ENCODE results near the gene BCL7C.

BCL7C gene

DNA sequence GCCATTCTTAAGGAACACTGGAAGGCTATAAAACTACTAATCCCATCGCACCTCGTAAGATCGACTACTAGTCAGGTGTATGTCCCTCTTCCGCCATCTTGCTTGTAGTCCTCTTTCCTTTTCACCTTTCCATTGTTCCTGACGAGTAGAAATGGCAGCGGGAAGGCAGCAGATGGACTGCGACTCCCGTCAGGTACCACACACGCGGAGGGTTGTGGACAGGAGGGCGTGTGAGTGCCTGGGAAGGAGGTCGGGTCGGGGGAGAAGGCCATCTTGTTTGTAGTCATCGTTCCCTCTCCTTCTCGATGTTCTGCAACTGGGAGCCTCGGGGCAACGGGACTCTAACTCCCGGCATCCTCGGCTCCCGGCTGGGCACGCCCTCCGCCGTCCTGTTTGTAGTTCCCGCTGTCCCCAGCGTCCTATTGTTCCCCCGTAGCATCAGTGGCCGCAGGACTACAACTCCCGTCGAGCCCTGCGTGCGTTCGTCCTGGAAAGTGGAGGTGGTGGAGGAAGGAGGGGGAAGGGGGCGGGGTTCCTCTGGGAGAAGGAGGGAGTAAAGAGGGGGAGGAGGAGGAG lies 29.2 kb upstream of the BCL7C start:
- peak; percentile 86 to 92 for DNase-seq (ENCODE audit: extremely low read depth in 1 of 2, low read depth in 1 of 2)

DNA sequence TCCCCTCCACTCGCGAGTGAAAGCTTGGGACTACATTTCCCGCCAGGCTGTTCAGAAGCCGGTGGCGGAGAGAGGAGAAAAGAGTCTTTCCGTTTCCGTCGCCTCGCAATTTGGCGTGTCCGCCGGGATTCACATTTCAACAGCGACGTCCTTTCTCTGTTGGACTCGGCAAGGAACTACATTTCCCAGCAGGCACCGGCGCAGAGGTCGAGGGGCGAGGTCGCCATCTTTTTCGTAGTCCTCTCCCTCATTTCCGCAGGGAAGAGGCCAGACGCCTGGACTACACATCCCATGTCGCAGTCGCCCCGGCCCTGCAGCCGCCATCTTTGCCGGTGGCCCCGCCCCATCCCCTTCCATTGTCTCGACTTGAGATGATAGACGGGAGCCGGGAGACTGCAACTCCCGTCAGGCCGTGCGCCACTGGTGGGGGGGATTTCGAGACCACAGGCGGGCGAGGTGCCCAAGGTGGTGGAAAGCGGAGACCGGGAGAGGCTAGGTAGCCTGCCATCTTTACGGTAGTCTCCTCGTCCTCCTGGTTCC lies 28.6 kb upstream of the BCL7C start:
- peak; percentile 96 to 98 for DNase-seq (ENCODE audit: extremely low read depth in 1 of 2, low read depth in 1 of 2)

DNA sequence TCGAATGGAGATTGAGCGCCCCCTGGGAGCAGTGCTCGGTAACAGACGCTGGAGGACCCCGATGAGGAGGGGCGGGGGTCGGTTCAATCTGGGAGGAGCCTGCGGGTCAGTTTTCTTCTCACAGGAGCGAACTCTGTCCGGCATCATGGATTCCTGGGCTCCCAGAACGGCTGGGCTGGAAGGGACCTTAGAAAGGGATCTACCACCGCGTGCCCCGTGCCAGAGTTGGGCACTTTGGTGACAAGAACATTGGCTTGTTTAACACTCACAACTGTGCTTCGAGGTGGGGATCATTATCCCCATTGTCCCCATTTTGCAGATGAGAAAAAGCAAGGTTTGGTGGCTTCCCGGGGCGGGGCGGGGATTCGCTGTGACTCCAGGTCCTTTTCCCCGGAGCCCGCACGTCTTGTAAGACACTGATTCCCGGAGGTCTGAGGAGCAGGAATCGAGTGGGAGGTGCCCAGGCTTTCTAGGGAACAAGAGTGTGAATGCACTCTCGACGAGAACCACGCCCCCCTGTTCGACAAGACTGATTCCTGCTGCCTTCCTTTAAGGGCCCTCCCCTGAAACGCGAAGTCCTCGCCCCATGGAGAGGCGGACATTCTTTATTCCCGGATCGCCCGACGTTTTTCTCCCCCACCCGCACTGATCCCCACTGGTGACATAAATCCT lies 28.0 kb upstream of the BCL7C start:
- peak; percentile 74 to 79 for DNase-seq (ENCODE audit: extremely low read depth in 1 of 2, low read depth in 1 of 2)

DNA sequence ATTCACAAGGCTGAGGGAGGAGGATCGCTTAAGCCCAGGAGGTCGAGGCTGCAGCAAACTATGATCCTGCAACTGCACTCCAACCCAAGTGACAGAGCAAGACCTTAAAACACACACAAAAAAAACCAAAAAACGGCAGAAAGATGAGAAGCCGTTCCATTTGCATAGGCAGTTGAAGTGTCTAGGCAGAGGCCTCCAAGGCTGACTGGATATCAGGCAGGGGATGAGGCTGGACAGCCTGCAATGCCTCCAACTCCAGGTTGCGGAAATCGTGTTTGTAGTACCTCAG lies 27.5 kb upstream of the BCL7C start:
- no peak for DNase-seq (ENCODE audit: extremely low read depth in 1 of 2, low read depth in 1 of 2)

DNA sequence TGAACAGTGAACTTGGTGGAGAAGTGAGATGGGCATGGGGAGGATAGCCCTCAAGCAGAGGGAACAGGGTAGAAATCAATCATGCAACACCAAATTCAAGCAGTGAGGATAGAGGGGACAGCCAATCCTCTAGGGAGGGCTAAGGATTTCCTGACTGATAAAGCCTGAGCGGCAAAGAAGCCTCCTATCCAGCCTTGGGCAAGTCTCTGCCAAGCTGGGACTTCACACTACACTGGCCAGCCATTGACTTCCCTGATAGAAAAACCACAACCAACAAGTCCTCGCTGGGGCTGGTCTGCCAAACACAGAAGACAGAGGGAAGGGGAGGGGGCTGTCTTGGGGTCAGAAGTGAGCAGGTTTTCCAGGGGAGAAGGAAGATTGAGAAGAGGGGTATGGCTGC lies 27.0 kb upstream of the BCL7C start:
- no peak for DNase-seq (ENCODE audit: extremely low read depth in 1 of 2, low read depth in 1 of 2)

DNA sequence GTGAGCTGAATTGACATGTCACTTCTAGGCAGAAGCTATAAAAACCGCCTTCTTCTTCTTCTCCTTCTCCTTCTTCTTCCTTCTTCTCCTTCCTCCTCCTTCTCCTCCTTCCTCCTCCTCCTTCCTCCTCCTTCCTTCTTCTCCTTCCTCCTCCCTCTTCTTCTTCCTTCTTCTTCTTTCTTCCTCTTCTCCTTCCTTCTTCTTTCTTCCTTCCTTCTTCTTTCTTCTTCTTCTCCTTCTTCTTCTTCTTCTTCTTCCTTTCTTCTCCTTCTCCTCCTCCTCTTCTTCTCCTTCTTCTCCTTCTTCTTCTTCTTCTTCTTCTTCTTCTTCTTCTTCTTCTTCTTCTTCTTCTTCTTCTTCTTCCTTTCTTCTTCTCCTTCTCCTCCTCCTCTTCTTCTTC lies 24.7 kb upstream of the BCL7C start:
- no peak for DNase-seq (ENCODE audit: extremely low read depth in 1 of 2, low read depth in 1 of 2)

DNA sequence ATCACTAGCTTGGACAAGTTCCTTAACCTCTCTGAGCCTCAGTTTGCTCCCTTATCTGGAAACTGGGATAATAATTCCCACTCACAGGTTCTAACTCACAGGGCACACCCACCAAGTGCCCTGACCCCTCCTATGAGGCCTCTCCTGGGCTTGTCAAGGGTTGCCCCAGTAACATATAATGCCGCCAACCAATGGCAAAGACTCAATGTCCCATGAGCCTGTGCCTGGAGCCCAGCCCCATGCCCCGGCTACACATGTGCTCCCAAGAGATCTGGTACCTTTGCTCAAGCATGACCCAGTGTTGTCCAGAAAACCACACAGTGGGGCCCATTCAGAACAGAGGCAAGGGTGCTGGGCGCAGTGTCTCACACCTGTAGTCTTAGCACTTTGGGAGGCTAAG lies 21.0 kb upstream of the BCL7C start:
- no peak for DNase-seq (ENCODE audit: extremely low read depth in 1 of 2, low read depth in 1 of 2)

DNA sequence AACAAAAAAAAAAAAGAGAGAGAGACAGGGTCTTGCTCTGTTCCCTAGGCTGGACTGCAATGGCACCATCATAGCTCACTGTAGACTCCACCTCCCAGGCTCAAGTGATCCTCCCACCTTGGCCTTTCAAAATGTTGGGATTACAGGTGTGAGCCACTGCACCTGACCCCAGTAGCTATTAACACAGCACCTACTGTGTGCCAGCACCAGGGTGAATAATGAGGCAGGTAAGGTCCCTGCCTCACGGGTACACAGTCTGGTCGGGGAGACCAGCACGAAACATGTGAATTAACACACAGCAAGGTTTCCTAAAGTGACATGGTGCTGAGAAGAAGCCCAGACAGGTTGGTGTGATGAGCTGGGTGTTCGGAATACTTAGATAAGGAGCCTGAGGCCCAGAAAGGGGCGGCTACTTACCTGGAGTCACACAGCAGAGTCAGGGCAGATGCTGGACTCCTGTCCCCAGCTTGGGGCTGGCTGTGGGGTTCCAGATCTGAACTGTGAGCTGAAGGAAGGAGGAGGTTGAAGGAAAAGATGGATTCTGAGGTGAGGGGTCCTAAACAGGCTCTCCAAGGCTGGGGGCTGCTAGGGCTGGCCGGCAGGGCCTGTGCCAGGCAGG lies 19.0 kb upstream of the BCL7C start:
- DNase-seq (ENCODE audit: extremely low read depth in 1 of 2, low read depth in 1 of 2): no peak

DNA sequence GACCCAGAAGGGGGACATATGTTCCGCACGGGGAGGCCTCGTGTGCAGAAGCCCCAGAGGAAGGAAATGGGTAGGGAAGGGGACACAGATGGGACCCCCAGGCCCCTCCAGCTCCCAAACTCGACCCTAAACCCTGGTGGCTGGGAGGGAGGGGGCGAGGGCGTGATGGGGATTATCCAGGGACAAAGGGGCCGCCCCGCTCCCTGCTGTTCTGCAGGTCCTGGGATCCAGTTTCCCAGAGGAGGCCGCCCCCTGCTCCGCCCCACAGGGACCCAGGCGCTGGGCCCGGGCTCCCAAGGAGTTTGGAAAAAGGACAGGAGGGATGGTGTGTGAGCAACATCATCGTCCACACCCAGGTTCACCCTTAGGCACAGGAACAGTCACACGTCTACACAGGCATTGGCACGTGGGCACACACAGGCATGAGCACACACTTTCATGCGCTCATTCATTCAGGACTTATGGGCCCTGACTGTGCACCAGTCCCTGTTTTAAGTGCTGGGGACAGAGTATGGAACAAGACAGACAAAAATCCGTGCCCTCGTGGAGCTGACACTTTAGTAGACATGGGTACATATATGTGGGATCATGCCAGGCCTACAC lies 16.7 kb upstream of the BCL7C start:
- no peak for DNase-seq (ENCODE audit: extremely low read depth in 1 of 2, low read depth in 1 of 2)

DNA sequence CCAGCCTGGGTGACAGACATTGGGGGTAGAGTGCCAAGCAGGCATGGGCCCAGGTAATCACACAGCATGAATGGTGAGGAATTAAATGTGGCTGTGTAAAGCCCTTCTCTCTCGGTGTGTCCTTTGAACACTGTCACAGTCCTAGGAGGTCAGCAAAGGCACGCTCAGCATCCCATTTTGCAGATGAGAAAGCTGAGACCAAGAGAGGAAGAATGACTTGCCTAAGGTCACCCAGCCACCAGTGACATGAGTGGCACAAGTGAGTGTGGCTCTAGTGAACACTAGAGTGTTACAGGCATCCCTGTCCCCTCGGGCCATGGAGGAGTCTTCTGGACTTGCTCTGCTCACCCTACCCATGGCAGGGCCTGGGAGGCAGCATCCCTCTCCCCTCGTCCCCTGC lies 13.2 kb upstream of the BCL7C start:
- no peak for DNase-seq (ENCODE audit: extremely low read depth in 1 of 2, low read depth in 1 of 2)

DNA sequence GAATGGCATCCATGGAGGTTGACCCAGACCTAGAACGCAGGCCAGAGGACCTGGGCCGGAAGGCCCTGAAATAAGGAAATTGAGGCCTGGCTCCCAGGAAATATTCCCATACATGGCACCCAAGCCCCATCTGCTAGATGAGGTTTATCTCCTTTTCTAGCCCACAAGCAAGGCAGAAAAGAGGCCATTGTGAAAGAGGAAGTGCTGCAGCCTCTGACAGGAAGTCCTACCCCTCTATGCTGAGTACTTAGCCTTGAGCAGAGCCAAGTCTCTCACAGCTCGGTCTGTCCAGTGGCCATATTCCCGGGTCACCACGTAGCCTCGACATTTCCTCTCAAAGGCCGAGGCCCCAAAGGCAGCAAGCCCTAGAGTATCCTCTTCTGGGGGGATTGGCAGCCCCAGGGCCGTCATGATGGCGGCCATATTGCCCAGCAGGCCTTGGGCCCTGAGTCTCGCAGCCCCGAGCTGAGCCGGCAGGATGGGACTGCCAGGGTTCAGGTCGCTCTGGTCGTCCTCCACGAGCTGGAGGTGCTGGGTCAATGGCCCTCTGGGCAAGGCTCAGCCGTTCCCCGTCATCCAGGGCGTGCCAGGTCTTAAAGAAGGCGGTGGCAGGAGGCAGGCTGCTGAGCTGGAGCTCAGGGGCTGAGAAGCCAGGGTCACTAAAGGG lies 10.4 kb upstream of the BCL7C start:
- no peak for DNase-seq (ENCODE audit: extremely low read depth in 1 of 2, low read depth in 1 of 2)

DNA sequence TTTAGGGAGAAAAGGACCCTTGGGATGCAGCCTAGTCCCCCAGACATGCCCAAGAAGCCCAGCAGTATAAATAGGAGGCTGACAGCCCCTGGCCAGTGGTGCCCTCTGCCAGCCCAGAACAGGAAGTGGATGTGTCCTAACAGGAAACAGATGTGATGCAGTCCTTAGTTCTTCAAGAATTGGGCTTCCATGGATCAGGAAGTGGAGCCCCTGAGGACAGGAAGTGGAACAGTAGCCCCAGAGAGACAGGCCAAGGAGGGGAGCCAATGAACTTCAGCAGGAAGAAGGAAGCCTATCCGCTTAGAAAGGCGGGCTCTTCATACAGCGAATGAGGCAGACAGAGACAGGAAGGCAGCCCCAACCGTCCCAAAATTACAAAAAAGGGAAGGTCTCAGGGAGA lies 9.7 kb upstream of the BCL7C start:
- DNase-seq (ENCODE audit: extremely low read depth in 1 of 2, low read depth in 1 of 2): no peak

DNA sequence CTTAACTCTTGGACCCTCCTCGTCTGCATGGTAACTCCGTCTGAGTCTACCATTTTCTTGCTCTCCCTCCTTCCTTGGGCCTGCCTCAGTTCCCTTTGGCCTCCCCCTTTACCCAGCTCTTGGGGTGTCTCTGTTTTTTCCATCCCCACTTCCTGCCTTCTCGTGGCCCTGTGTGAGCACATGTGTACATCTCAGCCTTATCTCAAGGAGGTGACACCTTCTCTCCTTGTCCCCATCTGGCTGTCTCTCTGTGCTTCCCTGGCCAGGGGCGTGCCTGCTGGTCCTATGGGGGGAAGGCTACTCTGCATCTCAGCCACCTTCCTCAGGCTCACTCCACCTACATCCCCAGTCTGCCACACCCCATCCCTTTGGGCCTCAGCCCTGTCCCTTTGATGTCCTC lies 9.1 kb upstream of the BCL7C start:
- no peak for DNase-seq (ENCODE audit: extremely low read depth in 1 of 2, low read depth in 1 of 2)

DNA sequence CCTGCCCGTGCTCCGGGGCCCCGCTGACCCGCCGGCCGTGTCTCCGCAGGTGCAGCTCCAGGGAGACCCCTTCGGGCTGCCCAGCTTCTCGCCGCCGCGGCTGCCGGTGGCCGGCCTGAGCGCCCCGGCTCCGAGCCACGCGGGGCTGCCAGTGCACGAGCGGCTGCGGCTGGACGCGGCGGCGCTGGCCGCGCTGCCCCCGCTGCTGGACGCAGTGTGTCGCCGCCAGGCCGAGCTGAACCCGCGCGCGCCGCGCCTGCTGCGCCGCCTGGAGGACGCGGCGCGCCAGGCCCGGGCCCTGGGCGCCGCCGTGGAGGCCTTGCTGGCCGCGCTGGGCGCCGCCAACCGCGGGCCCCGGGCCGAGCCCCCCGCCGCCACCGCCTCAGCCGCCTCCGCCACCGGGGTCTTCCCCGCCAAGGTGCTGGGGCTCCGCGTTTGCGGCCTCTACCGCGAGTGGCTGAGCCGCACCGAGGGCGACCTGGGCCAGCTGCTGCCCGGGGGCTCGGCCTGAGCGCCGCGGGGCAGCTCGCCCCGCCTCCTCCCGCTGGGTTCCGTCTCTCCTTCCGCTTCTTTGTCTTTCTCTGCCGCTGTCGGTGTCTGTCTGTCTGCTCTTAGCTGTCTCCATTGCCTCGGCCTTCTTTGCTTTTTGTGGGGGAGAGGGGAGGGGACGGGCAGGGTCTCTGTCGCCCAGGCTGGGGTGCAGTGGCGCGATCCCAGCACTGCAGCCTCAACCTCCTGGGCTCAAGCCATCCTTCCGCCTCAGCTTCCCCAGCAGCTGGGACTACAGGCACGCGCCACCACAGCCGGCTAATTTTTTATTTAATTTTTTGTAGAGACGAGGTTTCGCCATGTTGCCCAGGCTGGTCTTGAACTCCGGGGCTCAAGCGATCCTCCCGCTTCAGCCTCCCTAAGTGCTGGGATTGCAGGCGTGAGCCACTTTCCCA lies 8.4 kb upstream of the BCL7C start:
- peak in 1 of 2 donors; percentile 39 for DNase-seq (ENCODE audit: extremely low read depth in 1 of 2, low read depth in 1 of 2)

DNA sequence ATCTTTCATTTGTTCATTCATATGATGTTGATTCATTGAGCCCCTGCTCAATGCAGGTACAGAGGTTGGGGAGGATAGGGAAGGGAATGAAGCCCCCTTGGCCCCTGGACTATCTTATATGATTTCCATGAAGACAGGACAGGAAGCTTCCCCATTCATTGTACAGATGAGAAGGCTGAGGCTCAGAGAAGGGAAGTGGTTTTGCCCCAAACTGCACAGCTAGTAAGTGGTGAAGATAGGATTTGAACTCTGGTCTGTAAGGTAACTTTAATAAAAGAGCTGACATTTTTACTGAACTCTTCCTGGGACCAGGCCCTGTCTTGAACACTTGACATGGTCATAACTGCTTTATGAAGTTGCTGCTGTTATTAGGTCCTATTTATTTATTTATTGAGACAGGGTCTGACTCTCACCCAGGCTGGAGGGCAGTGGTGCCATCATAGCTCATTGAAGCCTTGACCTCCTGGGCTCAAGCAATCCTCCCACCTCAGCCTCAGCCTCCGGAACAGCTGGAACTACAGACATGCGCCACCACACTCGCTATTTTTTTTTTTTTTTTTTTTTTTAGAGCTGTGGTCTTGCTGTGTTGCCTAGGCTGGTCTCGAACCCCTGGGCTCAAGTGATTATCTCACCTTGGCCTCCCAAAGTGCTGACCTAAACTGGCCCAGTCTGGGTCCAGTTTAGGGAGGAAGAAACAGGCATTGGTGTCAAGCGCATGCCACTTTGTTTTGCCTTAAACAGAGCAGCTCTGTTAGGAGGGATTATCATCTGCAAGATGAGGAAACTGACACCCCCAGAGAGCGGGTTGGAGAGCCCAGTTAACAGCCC lies 7.5 kb upstream of the BCL7C start:
- no peak for DNase-seq (ENCODE audit: extremely low read depth in 1 of 2, low read depth in 1 of 2)

DNA sequence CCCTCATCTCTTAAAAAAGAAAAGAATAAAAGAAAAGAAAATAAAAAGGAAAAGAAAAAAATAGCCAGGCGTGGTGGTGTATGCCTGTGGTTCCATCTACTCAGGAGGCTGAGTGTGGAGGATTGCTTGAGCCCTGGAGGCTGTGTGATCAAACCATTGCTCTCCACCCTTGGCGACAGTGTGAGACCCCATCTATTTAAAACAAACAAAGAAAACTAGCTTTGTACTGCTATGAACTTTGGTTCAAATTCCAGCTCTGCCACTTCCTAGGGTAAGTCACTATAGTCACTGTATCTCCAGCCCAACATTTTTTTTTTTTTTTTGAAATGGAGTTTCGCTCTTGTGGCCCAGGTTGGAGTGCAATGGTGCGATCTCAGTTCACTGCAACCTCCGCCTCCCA lies 6.7 kb upstream of the BCL7C start:
- DNase-seq (ENCODE audit: extremely low read depth in 1 of 2, low read depth in 1 of 2): no peak

DNA sequence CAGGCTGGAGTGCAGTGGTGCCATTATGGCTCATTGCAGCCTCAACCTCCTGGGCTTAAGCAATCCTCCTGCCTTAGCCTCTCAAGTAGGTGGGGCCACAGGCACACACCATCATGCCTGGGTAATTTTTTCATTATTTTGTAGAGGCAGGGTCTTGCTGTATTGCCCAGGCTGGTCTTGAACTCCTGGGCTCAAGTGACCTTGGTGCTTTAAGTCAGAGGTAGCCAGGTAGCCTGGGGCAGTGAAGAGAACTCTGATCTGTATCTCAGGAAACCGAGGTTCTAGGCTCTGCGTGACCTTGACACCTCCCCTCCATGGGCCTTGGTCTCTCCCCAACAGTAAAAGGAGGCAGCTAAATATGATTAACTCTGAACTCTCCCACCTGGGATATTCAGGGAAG lies 5.9 kb upstream of the BCL7C start:
- DNase-seq (ENCODE audit: extremely low read depth in 1 of 2, low read depth in 1 of 2): no peak

DNA sequence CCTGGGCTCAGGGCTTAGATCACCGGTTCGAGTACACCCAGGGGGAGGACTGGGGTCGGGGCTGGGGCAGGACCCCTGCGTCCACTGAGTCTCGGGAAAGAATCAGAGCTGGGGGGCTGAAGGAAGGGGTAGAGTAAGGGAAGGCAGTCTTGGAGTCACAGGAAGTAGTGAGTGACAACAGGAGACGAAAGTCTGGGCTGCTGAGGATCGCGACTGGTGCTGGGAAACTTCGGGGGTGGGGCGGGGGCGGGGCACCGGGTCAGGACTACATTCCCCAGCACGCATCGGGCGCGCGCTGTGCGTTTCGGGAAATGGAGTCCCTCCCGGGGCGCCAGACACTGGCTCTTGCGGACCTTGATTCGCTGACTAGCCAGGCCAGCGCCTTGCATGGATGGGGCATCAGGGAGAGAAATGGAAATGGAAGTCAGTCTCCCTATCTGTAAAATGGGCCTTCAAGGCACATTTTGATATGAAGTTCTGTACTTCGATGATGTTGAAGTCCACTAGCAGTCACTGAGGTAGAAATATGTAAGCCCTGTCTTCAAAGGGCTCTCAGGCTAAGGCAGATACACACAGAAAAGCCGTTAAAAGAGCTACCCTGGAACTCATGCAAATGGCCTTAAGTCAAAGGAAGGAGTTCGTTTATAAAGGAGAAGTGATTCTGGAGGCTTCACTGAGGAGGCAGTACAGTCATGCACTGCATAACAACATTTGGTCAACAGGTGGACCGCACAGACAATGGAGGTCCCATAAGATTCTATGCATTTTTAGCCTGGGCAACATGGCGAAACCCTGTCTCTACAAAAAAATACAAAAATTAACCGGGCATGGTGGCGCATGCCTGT lies 3.2 kb upstream of the BCL7C start:
- peak; percentile 40 to 62 for DNase-seq (ENCODE audit: extremely low read depth in 1 of 2, low read depth in 1 of 2)
